LNCAP (cell line): ENCODE results near the gene ACVRL1.

Source experiments
- TF ChIP-seq, protein P1 (sequence below): fragments of 450-650 bp; IDR thresholded peaks from 2 replicates; pipeline ENCODE4 v1.5.1; 2017; ENCODE audit warnings: mild to moderate bottlenecking

The ACVRL1 gene

DNA sequence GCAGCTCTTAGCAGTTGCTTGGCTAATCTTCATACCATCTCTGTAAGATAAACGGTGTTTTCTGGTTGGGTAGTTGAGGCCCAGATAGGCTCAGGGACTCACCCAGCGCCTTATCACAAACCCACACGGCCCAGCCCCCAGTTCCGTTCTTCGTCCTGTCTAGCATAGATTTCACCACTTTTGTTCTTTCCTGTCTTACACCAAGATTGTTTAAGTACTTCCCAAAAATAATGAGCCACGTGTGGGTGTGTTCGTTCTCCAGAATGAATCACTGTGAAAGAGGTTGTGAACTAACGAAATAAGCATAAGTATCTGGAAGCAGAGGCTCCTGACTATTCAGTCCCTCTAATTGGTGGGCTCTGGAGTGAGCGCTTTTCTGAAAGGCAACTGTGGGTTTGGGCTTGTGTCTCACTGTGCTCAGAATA, 65.6 kb downstream of the ACVRL1 start:
- TF ChIP-seq, protein P1, sequence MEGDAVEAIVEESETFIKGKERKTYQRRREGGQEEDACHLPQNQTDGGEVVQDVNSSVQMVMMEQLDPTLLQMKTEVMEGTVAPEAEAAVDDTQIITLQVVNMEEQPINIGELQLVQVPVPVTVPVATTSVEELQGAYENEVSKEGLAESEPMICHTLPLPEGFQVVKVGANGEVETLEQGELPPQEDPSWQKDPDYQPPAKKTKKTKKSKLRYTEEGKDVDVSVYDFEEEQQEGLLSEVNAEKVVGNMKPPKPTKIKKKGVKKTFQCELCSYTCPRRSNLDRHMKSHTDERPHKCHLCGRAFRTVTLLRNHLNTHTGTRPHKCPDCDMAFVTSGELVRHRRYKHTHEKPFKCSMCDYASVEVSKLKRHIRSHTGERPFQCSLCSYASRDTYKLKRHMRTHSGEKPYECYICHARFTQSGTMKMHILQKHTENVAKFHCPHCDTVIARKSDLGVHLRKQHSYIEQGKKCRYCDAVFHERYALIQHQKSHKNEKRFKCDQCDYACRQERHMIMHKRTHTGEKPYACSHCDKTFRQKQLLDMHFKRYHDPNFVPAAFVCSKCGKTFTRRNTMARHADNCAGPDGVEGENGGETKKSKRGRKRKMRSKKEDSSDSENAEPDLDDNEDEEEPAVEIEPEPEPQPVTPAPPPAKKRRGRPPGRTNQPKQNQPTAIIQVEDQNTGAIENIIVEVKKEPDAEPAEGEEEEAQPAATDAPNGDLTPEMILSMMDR: no peak
